Astrocyte (in vitro differentiated cells and primary cell): Measurements from ENCODE around the gene CALR3. TPM values are rescaled to one million over a fixed set of nuclear protein-coding genes. Genes with fewer than 3 reads are reported as not detected.
"Not testable (repeated sequence)": the region's sequence is repeated elsewhere in the genome, so short reads cannot be mapped to it uniquely, and the experiment has no call there.

Source experiments
- DNase-seq: peaks from one replicate; pipeline ENCODE4 v3.0.0-alpha.2; 2010; ENCODE audit warnings: low read depth
- FAIRE-seq: peaks from 2 replicates; lab custom pipeline; 2011; peaks lifted over from hg19 to GRCh38; lab: Jason Lieb, UNC
- H2AFZ ChIP-seq: 2 replicates; pipeline ENCODE4 v1.6.0; 2012; ENCODE audit warnings: low read depth, low read length, inconsistent platforms
- H3K27ac ChIP-seq: 2 replicates; pipeline ENCODE4 v1.5.1; 2011; ENCODE audit warnings: low read depth, low read length, inconsistent platforms
- H3K27me3 ChIP-seq: 2 replicates; pipeline ENCODE4 v1.6.0; 2011; ENCODE audit warnings: low read length, inconsistent platforms; ENCODE audit not compliant: insufficient read depth
- H3K36me3 ChIP-seq: 2 replicates; pipeline ENCODE4 v1.5.1; 2011; ENCODE audit warnings: low read length, inconsistent platforms; ENCODE audit not compliant: insufficient read depth
- H3K4me1 ChIP-seq: 2 replicates; pipeline ENCODE4 v1.5.1; 2011; ENCODE audit warnings: low read length, inconsistent platforms; ENCODE audit not compliant: insufficient read depth
- H3K4me2 ChIP-seq: 2 replicates; pipeline ENCODE4 v1.6.0; 2012; ENCODE audit warnings: low read length, inconsistent platforms
- H3K4me3 ChIP-seq: 2 replicates; pipeline ENCODE4 v1.5.1; 2011; ENCODE audit warnings: low read depth, mild to moderate bottlenecking, low read length, inconsistent platforms; ENCODE audit not compliant: insufficient read depth
- H3K79me2 ChIP-seq: 2 replicates; pipeline ENCODE4 v1.6.0; 2012; ENCODE audit warnings: mild to moderate bottlenecking, low read length, inconsistent platforms; ENCODE audit not compliant: insufficient read depth
- H3K9ac ChIP-seq: 2 replicates; pipeline ENCODE4 v1.6.0; 2012; ENCODE audit warnings: mild to moderate bottlenecking, low read length, inconsistent platforms
- H3K9me3 ChIP-seq: 2 replicates; pipeline ENCODE4 v1.5.1; 2012; ENCODE audit warnings: low read depth, mild to moderate bottlenecking, low read length, inconsistent platforms; ENCODE audit not compliant: insufficient read depth
- H4K20me1 ChIP-seq: 2 replicates; pipeline ENCODE4 v1.6.0; 2012; ENCODE audit warnings: low read length, inconsistent platforms; ENCODE audit not compliant: insufficient read depth
- H3K27ac Mint-ChIP-seq: one replicate; pipeline ENCODE4 v1.8.0; 2021; ENCODE audit warnings: mild to moderate bottlenecking, mixed read lengths; ENCODE audit not compliant: unreplicated experiment
- H3K27me3 Mint-ChIP-seq: one replicate; pipeline ENCODE4 v1.8.0; 2021; ENCODE audit warnings: low read depth, mixed read lengths; ENCODE audit not compliant: unreplicated experiment
- H3K36me3 Mint-ChIP-seq: one replicate; pipeline ENCODE4 v1.8.0; 2021; ENCODE audit warnings: low read depth, mixed read lengths; ENCODE audit not compliant: unreplicated experiment
- H3K4me1 Mint-ChIP-seq: one replicate; pipeline ENCODE4 v1.8.0; 2021; ENCODE audit warnings: low read depth, mixed read lengths; ENCODE audit not compliant: unreplicated experiment
- H3K4me3 Mint-ChIP-seq: one replicate; pipeline ENCODE4 v1.8.0; 2021; ENCODE audit warnings: mild to moderate bottlenecking, moderate library complexity, mixed read lengths; ENCODE audit not compliant: unreplicated experiment
- H3K9me3 Mint-ChIP-seq: one replicate; pipeline ENCODE4 v1.8.0; 2021; ENCODE audit warnings: mild to moderate bottlenecking, mixed read lengths; ENCODE audit not compliant: unreplicated experiment
- CTCF ChIP-seq: IDR thresholded peaks from 2 replicates; pipeline ENCODE4 v1.5.1; 2011; ENCODE audit warnings: low read depth, mild to moderate bottlenecking, inconsistent platforms, low read length, moderate library complexity; ENCODE audit not compliant: insufficient read depth
- EZH2 ChIP-seq: IDR thresholded peaks from 2 replicates; pipeline ENCODE4 v1.6.1; 2012; ENCODE audit warnings: mild to moderate bottlenecking, low read length, inconsistent platforms; ENCODE audit not compliant: insufficient read depth
- total RNA-seq: library from RNA; stranded (reverse); gene quantifications from 2 replicates; pipeline ENCODE4 v1.2.1, GENCODE V29; 2021

Gene CALR3
- total RNA-seq, 1 donor from 2014 or later = not detected

- H3K4me1 ChIP-seq = peaks cover 2% of the 10 kb centered on the region
- peaks cover 14% of the 10 kb centered on the region for H3K36me3 ChIP-seq
- no peaks in the 10 kb centered on the region for H3K79me2 ChIP-seq
- no peak overlapping the region for H3K4me3 Mint-ChIP-seq
- no peak overlapping the region for H3K4me2 ChIP-seq
- peaks cover 24% of the 10 kb centered on the region for H4K20me1 ChIP-seq
- FAIRE-seq (no peak), DNase-seq (no peak)
- no peaks in the 10 kb centered on the region for H3K27me3 Mint-ChIP-seq
- H2AFZ ChIP-seq = no peak overlapping the region
- no peak overlapping the region for H3K4me3 ChIP-seq
- no peaks in the 10 kb centered on the region for H3K9me3 ChIP-seq
- H3K9ac ChIP-seq = no peak overlapping the region
- no peak overlapping the region for H3K27ac ChIP-seq
- peaks cover 12% of the 10 kb centered on the region for H3K36me3 Mint-ChIP-seq
- no peak overlapping the region for H3K27ac Mint-ChIP-seq
- H3K27me3 ChIP-seq = no peaks in the 10 kb centered on the region
- TF ChIP-seq CTCF = no peak
- TF ChIP-seq EZH2 = no peak
- H3K4me1 Mint-ChIP-seq = no peaks in the 10 kb centered on the region
- H3K9me3 Mint-ChIP-seq = no peaks in the 10 kb centered on the region
These were observed 18.5 kb upstream of the CALR3 start for GRCh38 chr19:16514383-16515019.

GRCh38 chr19:16512611-16513010 lies 16.6 kb upstream of the CALR3 start:
- H3K4me2 ChIP-seq, DNase-seq, H3K9me3 Mint-ChIP-seq, H3K9ac ChIP-seq, H3K4me3 ChIP-seq, H3K36me3 ChIP-seq, H3K4me1 ChIP-seq, H2AFZ ChIP-seq, H3K4me1 Mint-ChIP-seq, H3K9me3 ChIP-seq, H3K4me3 Mint-ChIP-seq, H3K27ac ChIP-seq, H3K27me3 ChIP-seq, FAIRE-seq, H3K27ac Mint-ChIP-seq, H3K79me2 ChIP-seq, H3K36me3 Mint-ChIP-seq, H3K27me3 Mint-ChIP-seq: not testable (repeated sequence)
- H4K20me1 ChIP-seq = peaks cover 10% of the 10 kb centered on the region

GRCh38 chr19:16509141-16510061 lies 13.4 kb upstream of the CALR3 start:
- no peak overlapping the region for H3K4me3 Mint-ChIP-seq
- H3K9me3 Mint-ChIP-seq = no peaks in the 10 kb centered on the region
- no peak overlapping the region for H3K4me3 ChIP-seq
- H3K4me1 Mint-ChIP-seq = no peaks in the 10 kb centered on the region
- H3K27me3 Mint-ChIP-seq = no peaks in the 10 kb centered on the region
- no peaks in the 10 kb centered on the region for H3K79me2 ChIP-seq
- DNase-seq = peak; percentile 33
- no peaks in the 10 kb centered on the region for H3K27me3 ChIP-seq
- H3K27ac Mint-ChIP-seq = no peak overlapping the region
- no peak overlapping the region for H3K9ac ChIP-seq
- peak overlapping the region; percentile 2 for H3K27ac ChIP-seq
- H3K9me3 ChIP-seq = no peaks in the 10 kb centered on the region
- H3K4me2 ChIP-seq = no peak overlapping the region
- FAIRE-seq = no peak
- H3K36me3 ChIP-seq = peaks cover 2% of the 10 kb centered on the region
- no peaks in the 10 kb centered on the region for H4K20me1 ChIP-seq
- H3K4me1 ChIP-seq = peaks cover 2% of the 10 kb centered on the region
- peaks cover 8% of the 10 kb centered on the region for H3K36me3 Mint-ChIP-seq
- no peak for TF ChIP-seq EZH2
- TF ChIP-seq CTCF = no peak
- H2AFZ ChIP-seq = no peak overlapping the region
